ENCODE measurements around the gene CZIB. TPM values are rescaled to one million over a fixed set of nuclear protein-coding genes. Genes with fewer than 3 reads are reported as not detected.

Gene CZIB
- total RNA-seq, 1 donor from 2014 or later = 58.0 TPM

- Histone ChIP-seq H3K36me3 (no peaks in the 10 kb centered on the region), H3K27me3 (no peaks in the 10 kb centered on the region), H3K27ac (no peak overlapping the region), H3K4me1 (no peaks in the 10 kb centered on the region), H3K4me3 (no peak overlapping the region), H3K9me3 (no peaks in the 10 kb centered on the region)
- intact Hi-C loops (cut with DNase I) = no loop called here
- TF ChIP-seq CTCF (IDR thresholded peaks at IDR 0.05) = no peak
- DNase-seq = no peak
- no peak for ATAC-seq
Measured at GRCh38 chr1:53249706-53250105, 29.3 kb upstream of the CZIB start.

- TF ChIP-seq CTCF (IDR thresholded peaks at IDR 0.05) = no peak
- Histone ChIP-seq H3K27ac (no peak overlapping the region), H3K4me1 (no peaks in the 10 kb centered on the region), H3K9me3 (no peaks in the 10 kb centered on the region), H3K4me3 (no peak overlapping the region), H3K36me3 (no peaks in the 10 kb centered on the region), H3K27me3 (no peaks in the 10 kb centered on the region)
- DNase-seq = no peak
- ATAC-seq = no peak
- intact Hi-C loops (cut with DNase I) = no loop called here
Measured at GRCh38 chr1:53246261-53247134, 26.1 kb upstream of the CZIB start.

GRCh38 chr1:53244141-53244540 lies 23.7 kb upstream of the CZIB start:
- intact Hi-C loops (cut with DNase I) = no loop called here
- DNase-seq = no peak
- no peak overlapping the region for H3K4me3 ChIP-seq
- H3K27ac ChIP-seq = no peak overlapping the region
- ATAC-seq = no peak
- no peaks in the 10 kb centered on the region for H3K36me3 ChIP-seq
- no peaks in the 10 kb centered on the region for H3K27me3 ChIP-seq
- TF ChIP-seq CTCF (IDR thresholded peaks at IDR 0.05) = no peak
- no peaks in the 10 kb centered on the region for H3K4me1 ChIP-seq
- no peaks in the 10 kb centered on the region for H3K9me3 ChIP-seq

- Histone ChIP-seq H3K27ac (no peak overlapping the region), H3K9me3 (no peaks in the 10 kb centered on the region), H3K27me3 (no peaks in the 10 kb centered on the region), H3K4me1 (peaks cover 5% of the 10 kb centered on the region), H3K4me3 (no peak overlapping the region), H3K36me3 (no peaks in the 10 kb centered on the region)
- DNase-seq (no peak), ATAC-seq (no peak)
- no peak for TF ChIP-seq CTCF (IDR thresholded peaks at IDR 0.05)
- intact Hi-C loops (cut with DNase I) = no loop called here
Measured at GRCh38 chr1:53242381-53242780, 21.9 kb upstream of the CZIB start.

- Histone ChIP-seq H3K9me3 (no peaks in the 10 kb centered on the region), H3K4me3 (no peak overlapping the region), H3K4me1 (peaks cover 11% of the 10 kb centered on the region), H3K27ac (no peak overlapping the region), H3K27me3 (no peaks in the 10 kb centered on the region), H3K36me3 (no peaks in the 10 kb centered on the region)
- ATAC-seq = no peak
- intact Hi-C loops (cut with DNase I) = no loop called here
- DNase-seq = no peak
- TF ChIP-seq CTCF (IDR thresholded peaks at IDR 0.05) = no peak
Measured at GRCh38 chr1:53241828-53242227, 21.4 kb upstream of the CZIB start.
